Measurements from ENCODE around the gene PTPN2.

PTPN2 gene

GRCh38 chr18:12783524-12783923 is 100.5 kb downstream of the PTPN2 start:
- Histone ChIP-seq H3K4me2 (no peak overlapping the region), H2AFZ (ENCODE audit: low read depth) (no peak overlapping the region), H4K20me1 (ENCODE audit: insufficient read depth) (no peaks in the 10 kb centered on the region), H3K4me3 (IDR thresholded peaks at IDR 0.05; ENCODE audit: insufficient read depth, low read depth, low read length) (no peak overlapping the region), H3K9ac (no peak overlapping the region), H3K27ac (no peak overlapping the region), H3K79me2 (ENCODE audit: insufficient read depth, low read depth) (no peaks in the 10 kb centered on the region), H3K27me3 (ENCODE audit: insufficient read depth, low read depth) (no peaks in the 10 kb centered on the region), H3K36me3 (ENCODE audit: insufficient read depth) (no peaks in the 10 kb centered on the region), H3K4me1 (ENCODE audit: low read depth, poor library complexity, severe bottlenecking) (no peaks in the 10 kb centered on the region)
- no peak for TF ChIP-seq CTCF (conservative IDR thresholded peaks at IDR 0.05; ENCODE audit: low read depth, low read length)

- no peak overlapping the region for H3K9ac ChIP-seq
- TF ChIP-seq CTCF (conservative IDR thresholded peaks at IDR 0.05; ENCODE audit: low read depth, low read length): no peak
- no peaks in the 10 kb centered on the region for H4K20me1 ChIP-seq (ENCODE audit: insufficient read depth)
- no peak overlapping the region for H3K27ac ChIP-seq
- H3K4me1 ChIP-seq (ENCODE audit: low read depth, poor library complexity, severe bottlenecking): no peaks in the 10 kb centered on the region
- H2AFZ ChIP-seq (ENCODE audit: low read depth): no peak overlapping the region
- H3K36me3 ChIP-seq (ENCODE audit: insufficient read depth): no peaks in the 10 kb centered on the region
- no peak overlapping the region for H3K4me3 ChIP-seq (IDR thresholded peaks at IDR 0.05; ENCODE audit: insufficient read depth, low read depth, low read length)
- no peaks in the 10 kb centered on the region for H3K79me2 ChIP-seq (ENCODE audit: insufficient read depth, low read depth)
- H3K27me3 ChIP-seq (ENCODE audit: insufficient read depth, low read depth): no peaks in the 10 kb centered on the region
- H3K4me2 ChIP-seq: no peak overlapping the region
These were observed 101.5 kb downstream of the PTPN2 start for GRCh38 chr18:12782521-12782920.

DNA sequence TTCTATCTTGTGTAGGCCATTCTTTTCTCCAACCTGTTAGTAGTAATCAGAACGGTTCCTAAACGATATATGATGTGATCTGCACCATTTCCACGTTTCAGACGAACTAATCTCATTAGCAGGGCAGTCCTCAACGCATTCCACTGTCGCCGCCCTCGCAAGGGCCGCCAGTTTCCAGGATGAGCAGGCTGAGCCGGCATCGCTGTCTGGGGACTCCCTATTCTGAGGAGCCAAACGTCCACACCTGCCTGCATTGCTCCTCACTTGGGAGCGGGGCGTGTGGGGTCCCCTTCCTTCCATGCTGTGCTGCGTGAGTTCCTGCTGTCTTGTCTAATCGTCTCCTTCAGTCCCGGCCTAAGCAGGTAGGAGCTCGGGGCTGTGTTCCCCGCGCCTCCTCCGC is 104.6 kb downstream of the PTPN2 start:
- Histone ChIP-seq H3K4me2 (no peak overlapping the region), H3K4me1 (ENCODE audit: low read depth, poor library complexity, severe bottlenecking) (no peaks in the 10 kb centered on the region), H3K27ac (no peak overlapping the region), H3K36me3 (ENCODE audit: insufficient read depth) (no peaks in the 10 kb centered on the region), H3K9ac (no peak overlapping the region), H2AFZ (ENCODE audit: low read depth) (no peak overlapping the region), H4K20me1 (ENCODE audit: insufficient read depth) (no peaks in the 10 kb centered on the region), H3K4me3 (IDR thresholded peaks at IDR 0.05; ENCODE audit: insufficient read depth, low read depth, low read length) (no peak overlapping the region), H3K79me2 (ENCODE audit: insufficient read depth, low read depth) (no peaks in the 10 kb centered on the region), H3K27me3 (ENCODE audit: insufficient read depth, low read depth) (no peaks in the 10 kb centered on the region)
- no peak for TF ChIP-seq CTCF (conservative IDR thresholded peaks at IDR 0.05; ENCODE audit: low read depth, low read length)

DNA sequence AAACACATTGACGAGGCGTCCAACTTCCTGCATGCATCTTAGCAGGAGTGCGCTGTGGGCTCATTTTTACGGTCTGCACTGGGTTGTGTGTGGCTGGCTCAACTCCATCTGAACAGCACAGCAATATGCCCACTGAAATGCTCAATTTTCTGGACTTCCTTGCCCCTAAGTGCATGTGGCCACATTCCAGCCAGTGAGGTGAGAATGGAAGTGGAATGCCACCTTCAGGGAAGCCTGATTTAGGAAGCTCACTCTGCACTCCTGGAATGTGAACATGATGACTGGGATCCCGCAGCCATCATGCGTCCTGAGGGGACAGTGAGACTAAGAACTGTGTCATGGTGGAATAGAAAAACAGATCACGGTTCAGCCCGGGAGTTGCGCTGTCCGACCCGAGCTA is 105.0 kb downstream of the PTPN2 start:
- H2AFZ ChIP-seq (ENCODE audit: low read depth): no peak overlapping the region
- H3K27me3 ChIP-seq (ENCODE audit: insufficient read depth, low read depth): no peaks in the 10 kb centered on the region

More for the DNA sequence above, 105.0 kb downstream of the PTPN2 start:
- no peak overlapping the region for H3K9ac ChIP-seq
- no peak overlapping the region for H3K27ac ChIP-seq
- no peaks in the 10 kb centered on the region for H3K36me3 ChIP-seq (ENCODE audit: insufficient read depth)
- no peak for TF ChIP-seq CTCF (conservative IDR thresholded peaks at IDR 0.05; ENCODE audit: low read depth, low read length)
- H3K4me2 ChIP-seq: no peak overlapping the region
- H3K4me3 ChIP-seq (IDR thresholded peaks at IDR 0.05; ENCODE audit: insufficient read depth, low read depth, low read length): no peak overlapping the region
- no peaks in the 10 kb centered on the region for H4K20me1 ChIP-seq (ENCODE audit: insufficient read depth)
- H3K4me1 ChIP-seq (ENCODE audit: low read depth, poor library complexity, severe bottlenecking): no peaks in the 10 kb centered on the region
- no peaks in the 10 kb centered on the region for H3K79me2 ChIP-seq (ENCODE audit: insufficient read depth, low read depth)

Measured in KMS-11 (cell line).